PFSK-1 (cell line): Measurements from ENCODE around the gene ARHGAP12.

Experiments used
- FOXP2 ChIP-seq: optimal IDR thresholded peaks from 2 replicates; pipeline ENCODE3; 2011; ENCODE audit warnings: borderline replicate concordance, control low read depth, inconsistent platforms; ENCODE audit not compliant: insufficient read depth; ENCODE audit errors: extremely low read length, extremely low read depth
- POLR2AphosphoS5 ChIP-seq: IDR thresholded peaks from 2 replicates; pipeline ENCODE4 v1.6.1; 2012; ENCODE audit warnings: low read depth, mild to moderate bottlenecking, control low read depth, low read length, moderate library complexity
- REST ChIP-seq, 2 experiments: IDR thresholded peaks; 2 replicates each; pipeline versions ENCODE4 v1.6.1 to v1.8.0; 2011 to 2012; ENCODE audit warnings: low read depth in 2 of 2, low read length in 2 of 2, control low read depth in 1 of 2, inconsistent platforms in 1 of 2, mild to moderate bottlenecking in 1 of 2, moderate library complexity in 1 of 2; ENCODE audit not compliant: insufficient read depth in 1 of 2
- SIN3A ChIP-seq: IDR thresholded peaks from 2 replicates; pipeline ENCODE4 v1.6.1; 2012; ENCODE audit warnings: mild to moderate bottlenecking, low read length, moderate library complexity, borderline replicate concordance; ENCODE audit not compliant: insufficient read depth
- TAF1 ChIP-seq: IDR thresholded peaks from 2 replicates; pipeline ENCODE4 v1.6.1; 2012; ENCODE audit warnings: low read length, control low read depth, borderline replicate concordance; ENCODE audit not compliant: insufficient read depth

GRCh38 chr10:31940839-31941653 lies 12.4 kb upstream of the ARHGAP12 start:
- TF ChIP-seq POLR2AphosphoS5, result no peak
- no peak for TF ChIP-seq REST (IDR thresholded peaks at IDR 0.05; ENCODE audit: insufficient read depth in 1 of 2, low read depth in 2 of 2, low read length in 2 of 2)
- no peak for TF ChIP-seq TAF1
- no peak for TF ChIP-seq SIN3A
- no peak for TF ChIP-seq FOXP2
